ENCODE data around the gene EPS15.

Gene EPS15

DNA sequence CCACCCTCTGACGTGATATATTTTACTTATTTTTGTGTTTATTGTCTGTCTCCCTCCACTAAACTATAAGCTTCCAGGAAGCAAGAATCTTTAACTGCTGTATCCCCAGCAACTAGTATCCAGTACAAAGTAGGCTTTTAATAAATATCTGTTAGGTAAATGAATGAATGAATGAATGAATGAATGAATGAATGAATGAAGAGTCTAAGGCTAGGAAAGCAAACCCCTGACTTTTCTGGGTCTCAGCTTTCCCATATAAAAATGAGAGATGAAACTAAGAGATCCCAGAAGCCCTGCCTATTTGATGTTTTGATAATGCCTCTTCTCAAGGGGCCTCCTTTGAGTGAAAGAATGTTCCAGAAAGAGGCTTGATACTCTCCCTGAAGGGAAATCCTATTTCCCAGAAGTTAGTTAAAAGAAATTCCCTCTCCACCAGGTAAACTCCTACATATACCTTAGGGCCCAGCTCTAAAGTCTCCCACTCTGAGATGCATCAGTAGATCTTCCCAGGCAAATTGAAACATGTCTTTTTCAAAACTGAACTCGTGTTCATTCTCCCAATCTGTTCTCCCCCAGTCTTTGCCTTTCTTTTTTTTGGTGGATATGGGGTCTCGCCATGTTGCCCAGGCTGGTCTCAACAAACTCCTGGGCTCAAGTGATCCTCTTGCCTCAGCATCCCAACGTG, 196.5 kb downstream of the EPS15 start:
- no peak for TF ChIP-seq CTCF (IDR thresholded peaks at IDR 0.05; ENCODE audit: low read depth, low read length, missing control alignments)
- DNase-seq (ENCODE audit: extremely low read depth, low read depth) = no peak
- no peak overlapping the region for H3K4me3 ChIP-seq (replicated peaks; ENCODE audit: low read depth, low read length)

DNA sequence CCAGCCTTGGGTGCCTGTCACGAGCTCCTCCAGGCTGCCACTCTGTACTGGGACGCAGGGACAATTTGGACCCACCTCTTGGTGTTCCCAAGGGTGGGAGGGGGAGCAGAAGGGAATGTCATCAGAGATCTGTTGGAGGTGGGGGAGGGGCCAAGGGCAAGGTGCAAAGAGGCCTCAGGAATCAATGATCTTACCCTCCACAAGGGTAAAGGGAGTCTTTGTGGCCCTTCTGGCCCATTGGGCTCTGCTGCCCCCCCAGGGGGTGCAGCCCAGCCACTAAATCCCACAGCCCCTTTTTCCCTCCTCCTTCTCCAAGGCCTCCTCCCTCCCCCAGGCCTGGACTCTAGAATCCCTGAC, 197.2 kb downstream of the EPS15 start:
- no peak for DNase-seq (ENCODE audit: extremely low read depth, low read depth)
- TF ChIP-seq CTCF (IDR thresholded peaks at IDR 0.05; ENCODE audit: low read depth, low read length, missing control alignments) = no peak
- no peak overlapping the region for H3K4me3 ChIP-seq (replicated peaks; ENCODE audit: low read depth, low read length)

- no peak overlapping the region for H3K4me3 ChIP-seq (replicated peaks; ENCODE audit: low read depth, low read length)
- TF ChIP-seq CTCF (IDR thresholded peaks at IDR 0.05; ENCODE audit: low read depth, low read length, missing control alignments) = no peak
- DNase-seq (ENCODE audit: extremely low read depth, low read depth) = no peak
These were observed 197.8 kb downstream of the EPS15 start for GRCh38 chr1:51320967-51321923.

DNA sequence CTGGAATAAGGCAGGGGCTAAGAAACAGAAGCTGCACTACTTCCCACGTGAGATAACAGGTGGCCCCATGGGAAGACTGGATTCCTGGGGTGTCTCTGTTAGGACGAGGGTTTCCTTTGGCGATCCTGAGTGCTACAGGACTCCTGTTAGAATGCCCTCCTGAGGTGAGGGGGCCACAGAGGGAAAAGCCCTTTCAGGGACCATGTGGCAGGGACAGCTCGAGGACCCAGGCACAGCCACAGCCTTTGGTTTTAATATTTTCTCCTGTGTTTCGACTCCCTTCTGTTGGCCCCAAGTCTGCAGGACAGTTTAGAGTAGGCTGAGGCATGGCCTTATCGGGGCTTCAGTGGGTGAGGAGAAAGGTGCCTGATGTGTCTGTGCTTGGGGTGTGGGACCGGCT, 201.3 kb downstream of the EPS15 start:
- no peak for TF ChIP-seq CTCF (IDR thresholded peaks at IDR 0.05; ENCODE audit: low read depth, low read length, missing control alignments)
- no peak overlapping the region for H3K4me3 ChIP-seq (replicated peaks; ENCODE audit: low read depth, low read length)
- no peak for DNase-seq (ENCODE audit: extremely low read depth, low read depth)

- no peak for DNase-seq (ENCODE audit: extremely low read depth, low read depth)
- no peak for TF ChIP-seq CTCF (IDR thresholded peaks at IDR 0.05; ENCODE audit: low read depth, low read length, missing control alignments)
- no peak overlapping the region for H3K4me3 ChIP-seq (replicated peaks; ENCODE audit: low read depth, low read length)
These were observed 202.3 kb downstream of the EPS15 start for GRCh38 chr1:51316846-51317120.

DNA sequence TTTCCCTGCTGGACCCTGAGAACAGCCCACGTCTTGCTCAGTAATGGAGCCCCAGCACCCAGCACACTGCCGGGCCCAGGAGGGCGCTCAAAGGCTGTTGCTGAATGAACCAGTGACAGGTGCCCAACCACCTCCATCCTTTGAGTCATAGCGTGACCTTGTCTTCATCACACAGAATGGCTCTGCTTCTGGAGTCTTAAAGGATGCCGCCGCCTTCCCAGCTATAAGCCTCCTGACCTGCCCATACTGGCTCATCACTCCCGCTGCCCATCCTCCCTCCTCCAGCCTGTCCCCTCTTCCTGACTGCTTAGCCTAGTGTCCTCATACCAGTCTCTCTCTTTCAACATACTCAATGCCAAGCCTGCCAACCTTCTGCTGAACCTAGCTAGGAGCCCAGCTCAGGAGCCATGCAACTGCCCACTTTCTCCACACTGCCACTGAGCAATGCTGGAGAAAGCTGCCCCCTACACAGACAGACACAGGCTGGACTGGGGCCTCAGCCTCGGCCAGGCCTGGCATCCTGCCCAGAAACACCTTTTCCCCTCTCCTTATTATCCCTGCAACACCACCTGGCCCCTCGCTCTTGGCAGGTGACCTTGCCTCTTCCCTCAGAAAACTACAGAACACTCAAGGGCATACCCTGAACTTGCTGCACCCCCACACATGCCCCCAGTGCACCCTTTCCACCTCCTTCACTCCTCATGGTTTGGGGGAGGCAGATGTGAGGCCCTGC, 202.8 kb downstream of the EPS15 start:
- no peak for TF ChIP-seq CTCF (IDR thresholded peaks at IDR 0.05; ENCODE audit: low read depth, low read length, missing control alignments)
- H3K4me3 ChIP-seq (replicated peaks; ENCODE audit: low read depth, low read length) = no peak overlapping the region
- no peak for DNase-seq (ENCODE audit: extremely low read depth, low read depth)
